K562 (cell line): Measurements from ENCODE around the gene SFXN3. TPM values are rescaled to one million over a fixed set of nuclear protein-coding genes. Genes with fewer than 3 reads are reported as not detected.
A peak's percentile ranks its signal among the peaks of the same experiment; 100 is the strongest.

ENCODE experiments used
- CSDE1 ChIP-seq, 2 experiments: fragments of 450-650 bp; IDR thresholded peaks; 2 replicates each; pipeline ENCODE4 v1.6.1; 2016; ENCODE audit warnings: mild to moderate bottlenecking in 1 of 2
- DNMT1 ChIP-seq: fragments of 450-650 bp; IDR thresholded peaks from 2 replicates; pipeline ENCODE4 v1.6.1; 2016; ENCODE audit warnings: antibody characterized with exemption, mild to moderate bottlenecking
- FOSL1 ChIP-seq: fragments of 200-800 bp; sonication (Bioruptor generic); conservative IDR thresholded peaks from 2 replicates; pipeline ENCODE4 v1.6.1; 2016; ENCODE audit warnings: missing genetic modification characterization, missing compliant biosample characterization
- HDAC3 ChIP-seq: fragments of 450-650 bp; IDR thresholded peaks from 2 replicates; pipeline ENCODE4 v1.6.1; 2018; ENCODE audit warnings: borderline replicate concordance, mild to moderate bottlenecking, moderate library complexity; ENCODE audit not compliant: partially characterized antibody
- ID3 ChIP-seq, 2 experiments: fragments of 250-450 bp in 1 of 2; fragments of 450-650 bp in 1 of 2; sonication (Bioruptor Pico) in 1 of 2; IDR thresholded peaks; 2 replicates each; pipeline versions ENCODE4 v1.6.1 to v1.8.0; 2016 to 2021; ENCODE audit warnings: mild to moderate bottlenecking in 2 of 2, moderate library complexity in 2 of 2, missing compliant biosample characterization in 1 of 2, missing genetic modification characterization in 1 of 2
- LCOR ChIP-seq: sonication (generic); formaldehyde crosslinking; IDR thresholded peaks from 2 replicates; pipeline ENCODE4 v1.8.0; 2022; ENCODE audit warnings: mild to moderate bottlenecking, missing genetic modification reagents
- MCM7 ChIP-seq, 2 experiments: fragments of 450-650 bp; IDR thresholded peaks; 2 replicates each; pipeline ENCODE4 v1.6.1; 2016 to 2018
- MIER1 ChIP-seq: fragments of 450-650 bp; IDR thresholded peaks from 2 replicates; pipeline ENCODE4 v1.6.1; 2016; ENCODE audit warnings: antibody characterized with exemption, mild to moderate bottlenecking, low read depth
- MYNN ChIP-seq, 2 experiments: sonication (generic); formaldehyde crosslinking in 1 of 2; IDR thresholded peaks; 2 replicates each; pipeline versions ENCODE4 v1.5.0 to v1.6.1; 2016 to 2020; ENCODE audit warnings: antibody characterized with exemption in 1 of 2, missing genetic modification reagents in 1 of 2
- PBX2 ChIP-seq, 2 experiments: IDR thresholded peaks in 1 of 2; conservative IDR thresholded peaks in 1 of 2; 2 replicates each; pipeline ENCODE4 v1.6.1; 2016; ENCODE audit warnings: low read depth in 2 of 2, mild to moderate bottlenecking in 1 of 2, missing compliant biosample characterization in 1 of 2, missing genetic modification characterization in 1 of 2, moderate library complexity in 1 of 2
- SMAD1 ChIP-seq: fragments of 150-350 bp; IDR thresholded peaks from 2 replicates; pipeline ENCODE4 v1.6.1; 2014; ENCODE audit warnings: low read length, low read depth; ENCODE audit not compliant: partially characterized antibody
- TAF9B ChIP-seq: fragments of 450-650 bp; IDR thresholded peaks from 2 replicates; pipeline ENCODE4 v1.6.1; 2018; ENCODE audit warnings: mild to moderate bottlenecking; ENCODE audit not compliant: partially characterized antibody
- TGIF2 ChIP-seq: sonication (generic); formaldehyde crosslinking; IDR thresholded peaks from 2 replicates; pipeline ENCODE4 v1.8.1; 2022; ENCODE audit warnings: mild to moderate bottlenecking, missing genetic modification reagents, moderate library complexity
- ZNF143 ChIP-seq: sonication (generic); formaldehyde crosslinking; IDR thresholded peaks from 2 replicates; pipeline ENCODE4 v1.9.0; 2022; ENCODE audit warnings: mild to moderate bottlenecking, missing genetic modification reagents
- ZNF507 ChIP-seq: conservative IDR thresholded peaks from 2 replicates; pipeline ENCODE4 v1.6.1; 2017; ENCODE audit warnings: missing genetic modification characterization, missing compliant biosample characterization
- polyA plus RNA-seq, 8 experiments: library from polyadenylated mRNA; depleted of rRNA in 4 of 8; stranded (reverse) in 5 of 8; unstranded in 3 of 8; fragments of >200 nt; fragmentation: Nextera tagmentation in 2 of 8; fragmentation: Illumina TruSeq in 1 of 8; extraction: Ambion mirVana in 2 of 8; extraction: Trizol in 1 of 8; gene quantifications; 2 replicates each; pipeline versions ENCODE4 v1.2.1 to v1.2.3, GENCODE V29; 2011 to 2014; ENCODE audit warnings: inconsistent platforms in 1 of 8, missing spikeins in 1 of 8
- total RNA-seq, 7 experiments: library from RNA; depleted of rRNA in 6 of 7; stranded (reverse); fragments of >200 nt in 6 of 7; fragmentation: Illumina TruSeq in 2 of 7; extraction: Trizol in 2 of 7; gene quantifications; 2 replicates each; pipeline versions ENCODE4 v1.2.1 to v1.2.3, GENCODE V29; 2011 to 2021; ENCODE audit warnings: low replicate concordance in 1 of 7
- TF ChIP-seq, protein P1 (sequence below): fragments of 200-800 bp; sonication (Bioruptor generic); IDR thresholded peaks from 2 replicates; pipeline ENCODE4 v1.6.1; 2017; ENCODE audit warnings: missing genetic modification characterization, missing compliant biosample characterization
- TF ChIP-seq, protein P2 (sequence below): IDR thresholded peaks from 3 replicates; pipeline ENCODE4 v1.6.1; 2011; ENCODE audit warnings: borderline replicate concordance, mild to moderate bottlenecking; ENCODE audit not compliant: insufficient read length, insufficient read depth
- TF ChIP-seq, protein P3 (sequence below): fragments of 250-450 bp; sonication (Bioruptor Pico); IDR thresholded peaks from 2 replicates; pipeline ENCODE4 v1.5.0; 2021; ENCODE audit warnings: mild to moderate bottlenecking, borderline replicate concordance

The SFXN3 gene
- total and polyA plus RNA-seq, 9 of the 15 experiments (the other 6 are each of a cell fraction or from before 2014, with no cell fraction given), result 0.24 to 4.6 (median 0.86) TPM

DNA sequence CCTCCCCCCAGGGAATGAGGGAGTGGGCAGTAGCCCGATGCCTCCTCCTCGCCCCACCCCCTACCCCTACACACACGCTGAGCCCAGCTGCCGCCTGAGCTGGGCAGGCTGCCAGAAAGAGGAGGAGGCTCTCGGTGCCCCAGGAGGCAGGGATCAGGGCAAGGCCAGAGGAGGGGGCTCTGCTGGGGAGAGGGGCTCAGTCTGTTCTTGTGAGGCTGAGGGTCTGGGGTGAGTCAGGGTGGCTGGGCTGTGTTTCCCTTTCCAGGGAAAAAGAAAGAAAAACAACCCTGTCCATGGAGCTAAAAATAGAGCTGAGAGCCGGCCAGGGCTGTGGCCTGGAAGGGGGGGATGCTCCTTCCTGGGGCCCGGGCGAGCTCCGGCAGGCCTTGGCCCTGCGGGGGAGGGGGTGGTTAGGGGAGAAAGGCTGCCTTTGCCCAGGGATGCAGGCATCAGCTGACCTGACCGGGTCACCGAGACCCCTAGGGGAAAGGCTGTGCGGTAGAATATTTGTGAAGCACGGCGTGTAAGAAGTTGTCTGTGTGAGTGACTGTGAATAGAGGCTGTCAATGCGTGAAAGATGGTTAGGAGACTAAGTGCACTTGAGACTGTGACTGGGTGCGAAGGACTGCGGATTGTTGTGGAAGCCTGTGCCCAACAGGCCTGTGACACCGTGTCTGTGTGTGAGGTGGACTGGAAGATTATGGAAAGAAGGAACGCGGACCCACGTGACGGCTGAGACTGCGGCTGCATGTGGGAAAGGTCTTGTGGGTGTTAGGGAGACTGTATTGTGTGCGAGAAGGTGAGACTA, 32.6 kb upstream of the SFXN3 start (continued):
- TF ChIP-seq MYNN (IDR thresholded peaks at IDR 0.05) (0 out of 2 replicates have a peak, but pooled peaks have one; percentile 66), MYNN (CRISPR knock-in tag; IDR thresholded peaks at IDR 0.05) (no peak), CSDE1 (IDR thresholded peaks at IDR 0.05) (no peak), HDAC3 (no peak), LCOR (CRISPR knock-in tag) (no peak), ZNF143 (CRISPR knock-in tag) (no peak), MCM7 (IDR thresholded peaks at IDR 0.05) (no peak), ID3 (CRISPR knock-in tag; IDR thresholded peaks at IDR 0.05) (no peak), ID3 (tag; IDR thresholded peaks at IDR 0.05) (no peak), FOSL1 (tag) (no peak), SMAD1 (no peak), MIER1 (no peak), DNMT1 (no peak), TAF9B (no peak), PBX2 (CRISPR knock-in tag; IDR thresholded peaks at IDR 0.05; ENCODE audit: low read depth) (no peak), PBX2 (tag; conservative IDR thresholded peaks at IDR 0.05; ENCODE audit: low read depth) (0 out of 2 replicates have a peak, but pooled peaks have one; percentile 14), TGIF2 (CRISPR knock-in tag) (no peak), ZNF507 (tag) (no peak)
- TF ChIP-seq, protein P1, sequence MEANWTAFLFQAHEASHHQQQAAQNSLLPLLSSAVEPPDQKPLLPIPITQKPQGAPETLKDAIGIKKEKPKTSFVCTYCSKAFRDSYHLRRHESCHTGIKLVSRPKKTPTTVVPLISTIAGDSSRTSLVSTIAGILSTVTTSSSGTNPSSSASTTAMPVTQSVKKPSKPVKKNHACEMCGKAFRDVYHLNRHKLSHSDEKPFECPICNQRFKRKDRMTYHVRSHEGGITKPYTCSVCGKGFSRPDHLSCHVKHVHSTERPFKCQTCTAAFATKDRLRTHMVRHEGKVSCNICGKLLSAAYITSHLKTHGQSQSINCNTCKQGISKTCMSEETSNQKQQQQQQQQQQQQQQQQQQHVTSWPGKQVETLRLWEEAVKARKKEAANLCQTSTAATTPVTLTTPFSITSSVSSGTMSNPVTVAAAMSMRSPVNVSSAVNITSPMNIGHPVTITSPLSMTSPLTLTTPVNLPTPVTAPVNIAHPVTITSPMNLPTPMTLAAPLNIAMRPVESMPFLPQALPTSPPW (CRISPR knock-in tag), result peak; percentile 85
- TF ChIP-seq, protein P2, sequence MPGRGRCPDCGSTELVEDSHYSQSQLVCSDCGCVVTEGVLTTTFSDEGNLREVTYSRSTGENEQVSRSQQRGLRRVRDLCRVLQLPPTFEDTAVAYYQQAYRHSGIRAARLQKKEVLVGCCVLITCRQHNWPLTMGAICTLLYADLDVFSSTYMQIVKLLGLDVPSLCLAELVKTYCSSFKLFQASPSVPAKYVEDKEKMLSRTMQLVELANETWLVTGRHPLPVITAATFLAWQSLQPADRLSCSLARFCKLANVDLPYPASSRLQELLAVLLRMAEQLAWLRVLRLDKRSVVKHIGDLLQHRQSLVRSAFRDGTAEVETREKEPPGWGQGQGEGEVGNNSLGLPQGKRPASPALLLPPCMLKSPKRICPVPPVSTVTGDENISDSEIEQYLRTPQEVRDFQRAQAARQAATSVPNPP, result no peak
- TF ChIP-seq, protein P3, sequence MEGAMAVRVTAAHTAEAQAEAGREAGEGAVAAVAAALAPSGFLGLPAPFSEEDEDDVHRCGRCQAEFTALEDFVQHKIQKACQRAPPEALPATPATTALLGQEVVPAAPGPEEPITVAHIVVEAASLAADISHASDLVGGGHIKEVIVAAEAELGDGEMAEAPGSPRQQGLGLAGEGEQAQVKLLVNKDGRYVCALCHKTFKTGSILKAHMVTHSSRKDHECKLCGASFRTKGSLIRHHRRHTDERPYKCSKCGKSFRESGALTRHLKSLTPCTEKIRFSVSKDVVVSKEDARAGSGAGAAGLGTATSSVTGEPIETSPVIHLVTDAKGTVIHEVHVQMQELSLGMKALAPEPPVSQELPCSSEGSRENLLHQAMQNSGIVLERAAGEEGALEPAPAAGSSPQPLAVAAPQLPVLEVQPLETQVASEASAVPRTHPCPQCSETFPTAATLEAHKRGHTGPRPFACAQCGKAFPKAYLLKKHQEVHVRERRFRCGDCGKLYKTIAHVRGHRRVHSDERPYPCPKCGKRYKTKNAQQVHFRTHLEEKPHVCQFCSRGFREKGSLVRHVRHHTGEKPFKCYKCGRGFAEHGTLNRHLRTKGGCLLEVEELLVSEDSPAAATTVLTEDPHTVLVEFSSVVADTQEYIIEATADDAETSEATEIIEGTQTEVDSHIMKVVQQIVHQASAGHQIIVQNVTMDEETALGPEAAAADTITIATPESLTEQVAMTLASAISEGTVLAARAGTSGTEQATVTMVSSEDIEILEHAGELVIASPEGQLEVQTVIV (CRISPR knock-in tag), result no peak
